Stimulated activated CD8-positive, alpha-beta memory T cell treated with anti-CD3 and anti-CD28 coated beads, Interleukin-2, amount 100 ng/mL, for 48 hours (primary cell): ENCODE measurements around the gene GDPD4.

Experiments used
- DNase-seq, 2 donors: peaks; one replicate each; pipeline ENCODE4 v3.0.0-alpha.2; 2020; ENCODE audit warnings: low read depth in 2 of 2

The GDPD4 gene

GRCh38 chr11:77301510-77301909, at the start of gene GDPD4:
TSS of gene GDPD4 (minus strand) at chr11:77301686. CDS start at chr11:77285137, 16,549 bp downstream.
- no peak for DNase-seq

- DNase-seq, result no peak
Observed at GRCh38 chr11:77347948-77348347, 46.5 kb upstream of the GDPD4 start.

- no peak for DNase-seq
Observed at GRCh38 chr11:77346906-77347603, 45.6 kb upstream of the GDPD4 start.

- no peak for DNase-seq
Observed at GRCh38 chr11:77345621-77346020, 44.1 kb upstream of the GDPD4 start.

GRCh38 chr11:77340501-77340900, 39.0 kb upstream of the GDPD4 start:
- DNase-seq, result no peak

GRCh38 chr11:77332259-77332658, 30.8 kb upstream of the GDPD4 start:
- no peak for DNase-seq

- no peak for DNase-seq
Observed at GRCh38 chr11:77325159-77325558, 23.7 kb upstream of the GDPD4 start.

- no peak for DNase-seq
Observed at GRCh38 chr11:77324508-77324907, 23.0 kb upstream of the GDPD4 start.

- no peak for DNase-seq
Observed at GRCh38 chr11:77322926-77323590, 21.6 kb upstream of the GDPD4 start.

- no peak for DNase-seq
Observed at GRCh38 chr11:77322506-77322905, 21.0 kb upstream of the GDPD4 start.

- no peak for DNase-seq
Observed at GRCh38 chr11:77320351-77320750, 18.9 kb upstream of the GDPD4 start.

- no peak for DNase-seq
Observed at GRCh38 chr11:77318600-77318999, 17.1 kb upstream of the GDPD4 start.

- DNase-seq, result no peak
Observed at GRCh38 chr11:77316733-77317342, 15.4 kb upstream of the GDPD4 start.

- no peak for DNase-seq
Observed at GRCh38 chr11:77312107-77312506, 10.6 kb upstream of the GDPD4 start.

- DNase-seq, result no peak
Observed at GRCh38 chr11:77311701-77312100, 10.2 kb upstream of the GDPD4 start.

GRCh38 chr11:77310721-77311120, 9.2 kb upstream of the GDPD4 start:
- no peak for DNase-seq

- no peak for DNase-seq
Observed at GRCh38 chr11:77309401-77310085, 8.1 kb upstream of the GDPD4 start.

GRCh38 chr11:77308838-77309237, 7.4 kb upstream of the GDPD4 start:
- DNase-seq, result no peak

GRCh38 chr11:77303328-77303727, 1.8 kb upstream of the GDPD4 start:
- no peak for DNase-seq

- DNase-seq, result no peak
Observed at GRCh38 chr11:77302752-77303151, 1.3 kb upstream of the GDPD4 start.

- no peak for DNase-seq
Observed at GRCh38 chr11:77300695-77301094, 791 bp downstream of the GDPD4 start.

GRCh38 chr11:77300028-77300427, 1.5 kb downstream of the GDPD4 start:
- peak in 1 of 2 donors; percentile 0 for DNase-seq
